Measurements from ENCODE around the gene CELF2.

The CELF2 gene

GRCh38 chr10:11302181-11302580, 284.5 kb downstream of the CELF2 start:
- Histone ChIP-seq H3K36me3 (ENCODE audit: control insufficient read depth in 2 of 2, insufficient read depth in 1 of 2, low read length in 2 of 2) (peaks cover 0 to 15% of the 10 kb centered on the region in 2 experiments; a peak in 2 of 3 replicates), H3K27ac (ENCODE audit: extremely low read depth, low read depth, low read length) (no peak overlapping the region), H3K4me1 (ENCODE audit: control insufficient read depth, insufficient read depth, low read length) (no peaks in the 10 kb centered on the region), H3K9me3 (ENCODE audit: control insufficient read depth, insufficient read depth, low read depth, low read length) (no peaks in the 10 kb centered on the region), H3K4me3 (ENCODE audit: low read depth, low read length) (no peak overlapping the region)
- ChIA-PET POLR2A (no interaction called here), CTCF (no interaction called here)
- no peak for TF ChIP-seq HOXD13 (CRISPR knock-in tag; IDR thresholded peaks at IDR 0.05; ENCODE audit: borderline replicate concordance)
- TF ChIP-seq ZEB2 (tag by site-specific recombination; IDR thresholded peaks at IDR 0.05) = no peak
- TF ChIP-seq ZNF791 (tag by site-specific recombination; IDR thresholded peaks at IDR 0.05) = no peak
- no peak for TF ChIP-seq PRDM1 (tag by site-specific recombination; IDR thresholded peaks at IDR 0.05)
- TF ChIP-seq, protein P1, sequence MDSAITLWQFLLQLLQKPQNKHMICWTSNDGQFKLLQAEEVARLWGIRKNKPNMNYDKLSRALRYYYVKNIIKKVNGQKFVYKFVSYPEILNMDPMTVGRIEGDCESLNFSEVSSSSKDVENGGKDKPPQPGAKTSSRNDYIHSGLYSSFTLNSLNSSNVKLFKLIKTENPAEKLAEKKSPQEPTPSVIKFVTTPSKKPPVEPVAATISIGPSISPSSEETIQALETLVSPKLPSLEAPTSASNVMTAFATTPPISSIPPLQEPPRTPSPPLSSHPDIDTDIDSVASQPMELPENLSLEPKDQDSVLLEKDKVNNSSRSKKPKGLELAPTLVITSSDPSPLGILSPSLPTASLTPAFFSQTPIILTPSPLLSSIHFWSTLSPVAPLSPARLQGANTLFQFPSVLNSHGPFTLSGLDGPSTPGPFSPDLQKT (IDR thresholded peaks at IDR 0.05; ENCODE audit: borderline replicate concordance, low read depth, low read length) = no peak
- no peak for TF ChIP-seq ZNF747 (tag by site-specific recombination; IDR thresholded peaks at IDR 0.05)
- TF ChIP-seq ZNF391 (tag by site-specific recombination; IDR thresholded peaks at IDR 0.05; ENCODE audit: borderline replicate concordance, low read depth) = no peak
- no peak for TF ChIP-seq ZFP37 (tag by site-specific recombination; IDR thresholded peaks at IDR 0.05)
- TF ChIP-seq KLF16 (tag by site-specific recombination; IDR thresholded peaks at IDR 0.05) = no peak

- peaks cover 0 to 15% of the 10 kb centered on the region in 2 experiments; a peak in 1 of 3 replicates for H3K36me3 ChIP-seq (ENCODE audit: control insufficient read depth in 2 of 2, insufficient read depth in 1 of 2, low read length in 2 of 2)
- POLR2A ChIA-PET = no interaction called here
- no peaks in the 10 kb centered on the region for H3K4me1 ChIP-seq (ENCODE audit: control insufficient read depth, insufficient read depth, low read length)
- TF ChIP-seq ZEB2 (tag by site-specific recombination; IDR thresholded peaks at IDR 0.05) (no peak), PRDM10 (tag by site-specific recombination; IDR thresholded peaks at IDR 0.05) (no peak), ZNF449 (tag by site-specific recombination; IDR thresholded peaks at IDR 0.05) (no peak), IKZF3 (tag by site-specific recombination; IDR thresholded peaks at IDR 0.05) (no peak), ZFP41 (tag by site-specific recombination; IDR thresholded peaks at IDR 0.05; ENCODE audit: borderline replicate concordance) (no peak), ZBTB48 (tag by site-specific recombination; IDR thresholded peaks at IDR 0.05) (no peak), ZFP3 (tag by site-specific recombination; IDR thresholded peaks at IDR 0.05; ENCODE audit: low read depth) (no peak), ZNF548 (tag by site-specific recombination; IDR thresholded peaks at IDR 0.05) (no peak)
- H3K9me3 ChIP-seq (ENCODE audit: control insufficient read depth, insufficient read depth, low read depth, low read length) = no peaks in the 10 kb centered on the region
- CTCF ChIA-PET = interaction anchor here (0.9 kb wide), 1 partner anchor 421 kb away, joined by 3 read pairs; no protein-coding TSS in a partner anchor
- H3K27ac ChIP-seq (ENCODE audit: extremely low read depth, low read depth, low read length) = no peak overlapping the region
- H3K4me3 ChIP-seq (ENCODE audit: low read depth, low read length) = no peak overlapping the region
Observed at GRCh38 chr10:11303361-11304170, 285.9 kb downstream of the CELF2 start.
